Measurements from ENCODE around the gene TMEM131.
A peak's percentile ranks its signal among the peaks of the same experiment; 100 is the strongest.
"Not testable (repeated sequence)": the region's sequence is repeated elsewhere in the genome, so short reads cannot be mapped to it uniquely, and the experiment has no call there.

Gene TMEM131

GRCh38 chr2:97718942-97719341 is 276.8 kb downstream of the TMEM131 start:
- Mint-ChIP-seq H3K36me3 (no peaks in the 10 kb centered on the region), H3K4me3 (peak overlapping the region; percentile 61), H3K4me1 (peaks cover 19% of the 10 kb centered on the region), H3K27me3 (no peaks in the 10 kb centered on the region), H3K27ac (peak overlapping the region; percentile 84), H3K9me3 (peaks cover 4% of the 10 kb centered on the region)
- ATAC-seq = no peak

GRCh38 chr2:97718051-97718882 is 277.5 kb downstream of the TMEM131 start:
- peak overlapping the region; percentile 84 for H3K27ac Mint-ChIP-seq
- ATAC-seq = peak; percentile 84
- H3K27me3 Mint-ChIP-seq = no peaks in the 10 kb centered on the region
- peaks cover 4% of the 10 kb centered on the region for H3K9me3 Mint-ChIP-seq
- H3K4me3 Mint-ChIP-seq = peak overlapping the region; percentile 61
- no peaks in the 10 kb centered on the region for H3K36me3 Mint-ChIP-seq
- H3K4me1 Mint-ChIP-seq = peaks cover 23% of the 10 kb centered on the region

GRCh38 chr2:97717613-97717995 is 278.1 kb downstream of the TMEM131 start:
- H3K36me3 Mint-ChIP-seq = no peaks in the 10 kb centered on the region
- no peaks in the 10 kb centered on the region for H3K27me3 Mint-ChIP-seq
- peak overlapping the region; percentile 84 for H3K27ac Mint-ChIP-seq
- H3K4me3 Mint-ChIP-seq = no peak overlapping the region
- H3K9me3 Mint-ChIP-seq = peaks cover 4% of the 10 kb centered on the region
- H3K4me1 Mint-ChIP-seq = peaks cover 24% of the 10 kb centered on the region
- ATAC-seq = no peak

GRCh38 chr2:97716695-97717612 is 278.8 kb downstream of the TMEM131 start:
- Mint-ChIP-seq H3K27me3 (no peaks in the 10 kb centered on the region), H3K36me3 (no peaks in the 10 kb centered on the region), H3K27ac (peak overlapping the region; percentile 84), H3K9me3 (peaks cover 4% of the 10 kb centered on the region), H3K4me3 (no peak overlapping the region), H3K4me1 (peaks cover 24% of the 10 kb centered on the region)
- no peak for ATAC-seq

GRCh38 chr2:97715951-97716694 is 279.6 kb downstream of the TMEM131 start:
- ATAC-seq = no peak
- Mint-ChIP-seq H3K9me3 (peaks cover 4% of the 10 kb centered on the region), H3K4me3 (no peak overlapping the region), H3K27ac (peak overlapping the region; percentile 12), H3K4me1 (peaks cover 24% of the 10 kb centered on the region), H3K36me3 (no peaks in the 10 kb centered on the region), H3K27me3 (no peaks in the 10 kb centered on the region)

- Mint-ChIP-seq H3K36me3 (no peaks in the 10 kb centered on the region), H3K4me3 (no peak overlapping the region), H3K9me3 (peaks cover 4% of the 10 kb centered on the region), H3K4me1 (peaks cover 25% of the 10 kb centered on the region), H3K27me3 (peaks cover 1% of the 10 kb centered on the region), H3K27ac (no peak overlapping the region)
- ATAC-seq = no peak
These were observed 280.6 kb downstream of the TMEM131 start for GRCh38 chr2:97714950-97715652.

GRCh38 chr2:97714084-97714949 is 281.4 kb downstream of the TMEM131 start:
- Mint-ChIP-seq H3K4me3 (no peak overlapping the region), H3K27ac (peak overlapping the region; percentile 42), H3K4me1 (peaks cover 28% of the 10 kb centered on the region), H3K36me3 (no peaks in the 10 kb centered on the region), H3K27me3 (peaks cover 9% of the 10 kb centered on the region), H3K9me3 (peaks cover 4% of the 10 kb centered on the region)
- no peak for ATAC-seq

GRCh38 chr2:97713296-97714083 is 282.3 kb downstream of the TMEM131 start, which contains the start of gene ZAP70:
Gene ZAP70, plus strand, starts transcription at chr2:97713576. Its CDS starts 10,461 bp downstream, at chr2:97724037.
- Mint-ChIP-seq H3K27ac (peak within 1 kb of the TSS; percentile 42), H3K27me3 (peaks cover 15% of the 10 kb centered on the region), H3K9me3 (no peaks in the 10 kb centered on the region), H3K4me3 (peak within 1 kb of the TSS; percentile 22), H3K4me1 (peaks cover 20% of the 10 kb centered on the region), H3K36me3 (no peaks in the 10 kb centered on the region)
- ATAC-seq = no peak

- Mint-ChIP-seq H3K27ac (peak overlapping the region; percentile 42), H3K9me3 (no peaks in the 10 kb centered on the region), H3K4me1 (peaks cover 17% of the 10 kb centered on the region), H3K36me3 (no peaks in the 10 kb centered on the region), H3K27me3 (peaks cover 22% of the 10 kb centered on the region), H3K4me3 (no peak overlapping the region)
- ATAC-seq = no peak
These were observed 283.0 kb downstream of the TMEM131 start for GRCh38 chr2:97712693-97713295.

- H3K4me1 Mint-ChIP-seq = peaks cover 17% of the 10 kb centered on the region
- ATAC-seq = not testable (repeated sequence)
These were observed 283.6 kb downstream of the TMEM131 start for GRCh38 chr2:97712175-97712574.

GRCh38 chr2:97711394-97711711 is 284.4 kb downstream of the TMEM131 start:
- no peaks in the 10 kb centered on the region for H3K36me3 Mint-ChIP-seq
- no peak overlapping the region for H3K4me3 Mint-ChIP-seq
- H3K9me3 Mint-ChIP-seq = no peaks in the 10 kb centered on the region
- peaks cover 11% of the 10 kb centered on the region for H3K4me1 Mint-ChIP-seq
- no peak for ATAC-seq
- H3K27ac Mint-ChIP-seq = no peak overlapping the region
- peaks cover 26% of the 10 kb centered on the region for H3K27me3 Mint-ChIP-seq

More at GRCh38 chr2:97712175-97712574, 283.6 kb downstream of the TMEM131 start:
- H3K36me3 Mint-ChIP-seq, H3K27ac Mint-ChIP-seq, H3K4me3 Mint-ChIP-seq, H3K9me3 Mint-ChIP-seq: not testable (repeated sequence)
- peaks cover 26% of the 10 kb centered on the region for H3K27me3 Mint-ChIP-seq

- Mint-ChIP-seq H3K9me3 (no peaks in the 10 kb centered on the region), H3K27me3 (peaks cover 26% of the 10 kb centered on the region), H3K4me1 (peaks cover 10% of the 10 kb centered on the region), H3K36me3 (no peaks in the 10 kb centered on the region), H3K27ac (no peak overlapping the region), H3K4me3 (no peak overlapping the region)
- ATAC-seq = no peak
These were observed 287.1 kb downstream of the TMEM131 start for GRCh38 chr2:97708608-97709007.

GRCh38 chr2:97708048-97708380 is 287.7 kb downstream of the TMEM131 start:
- no peaks in the 10 kb centered on the region for H3K36me3 Mint-ChIP-seq

More at GRCh38 chr2:97708048-97708380, 287.7 kb downstream of the TMEM131 start:
- Mint-ChIP-seq H3K27ac (no peak overlapping the region), H3K4me1 (peaks cover 6% of the 10 kb centered on the region), H3K4me3 (no peak overlapping the region), H3K9me3 (no peaks in the 10 kb centered on the region), H3K27me3 (peaks cover 26% of the 10 kb centered on the region)
- ATAC-seq = no peak

Measured in stimulated activated memory B cell treated with anti-CD40 and anti-IgM and Interleukin-4, amounts not matched to agents 10 μg/mL and 1 μg/mL and 100 μg/mL, for 72 hours (primary cell).